ENCODE data around the gene PDGFA. TPM values are rescaled to one million over a fixed set of nuclear protein-coding genes. Genes with fewer than 3 reads are reported as not detected.

The PDGFA gene
- total and polyA plus RNA-seq, 3 donors from 2014 or later = 7.2 to 13.8 (median 13.8) TPM

DNA sequence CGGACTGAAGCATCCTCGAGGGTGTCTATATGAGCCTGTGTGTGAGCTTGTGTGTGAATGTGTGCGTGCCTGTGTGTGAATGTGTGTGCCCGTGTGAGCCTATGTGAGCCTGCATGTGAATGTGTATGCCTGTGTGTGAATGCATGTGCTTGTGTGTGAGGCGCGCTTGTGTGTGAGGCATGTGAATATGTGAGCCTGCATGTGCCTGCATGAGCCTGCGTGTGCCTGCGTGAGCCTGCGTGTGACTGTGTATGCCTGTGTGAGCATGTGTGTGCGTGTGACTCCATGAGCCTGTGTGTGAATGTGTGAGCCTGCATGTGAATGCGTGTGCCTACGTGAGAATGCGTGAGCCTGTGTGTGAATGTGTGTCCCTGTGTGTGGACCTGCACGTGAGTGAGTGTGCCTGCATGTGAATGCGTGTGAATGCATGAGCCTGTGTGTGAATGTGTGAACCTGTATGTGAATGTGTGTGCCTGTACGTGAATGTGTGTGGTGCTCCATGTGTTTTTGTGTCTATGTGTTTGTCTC, 33.4 kb downstream of the PDGFA start:
- DNase-seq = no peak
- Histone ChIP-seq H3K9me3 (no peaks in the 10 kb centered on the region), H3K27me3 (no peaks in the 10 kb centered on the region), H3K4me1 (no peaks in the 10 kb centered on the region), H3K36me3 (ENCODE audit: low read depth, missing control alignments) (no peaks in the 10 kb centered on the region), H3K27ac (no peak overlapping the region), H3K4me3 (no peak overlapping the region)
- intact Hi-C loops (cut with DNase I; ENCODE audit: low total_unique reads) = no loop called here
- no peak for TF ChIP-seq POLR2A (IDR thresholded peaks at IDR 0.05)
- TF ChIP-seq, protein P1, sequence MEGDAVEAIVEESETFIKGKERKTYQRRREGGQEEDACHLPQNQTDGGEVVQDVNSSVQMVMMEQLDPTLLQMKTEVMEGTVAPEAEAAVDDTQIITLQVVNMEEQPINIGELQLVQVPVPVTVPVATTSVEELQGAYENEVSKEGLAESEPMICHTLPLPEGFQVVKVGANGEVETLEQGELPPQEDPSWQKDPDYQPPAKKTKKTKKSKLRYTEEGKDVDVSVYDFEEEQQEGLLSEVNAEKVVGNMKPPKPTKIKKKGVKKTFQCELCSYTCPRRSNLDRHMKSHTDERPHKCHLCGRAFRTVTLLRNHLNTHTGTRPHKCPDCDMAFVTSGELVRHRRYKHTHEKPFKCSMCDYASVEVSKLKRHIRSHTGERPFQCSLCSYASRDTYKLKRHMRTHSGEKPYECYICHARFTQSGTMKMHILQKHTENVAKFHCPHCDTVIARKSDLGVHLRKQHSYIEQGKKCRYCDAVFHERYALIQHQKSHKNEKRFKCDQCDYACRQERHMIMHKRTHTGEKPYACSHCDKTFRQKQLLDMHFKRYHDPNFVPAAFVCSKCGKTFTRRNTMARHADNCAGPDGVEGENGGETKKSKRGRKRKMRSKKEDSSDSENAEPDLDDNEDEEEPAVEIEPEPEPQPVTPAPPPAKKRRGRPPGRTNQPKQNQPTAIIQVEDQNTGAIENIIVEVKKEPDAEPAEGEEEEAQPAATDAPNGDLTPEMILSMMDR (IDR thresholded peaks at IDR 0.05) = no peak
- 86 to 95% methylated on average over 11 to 16 of the region's 16 CpGs for WGBS, 2 donors

DNA sequence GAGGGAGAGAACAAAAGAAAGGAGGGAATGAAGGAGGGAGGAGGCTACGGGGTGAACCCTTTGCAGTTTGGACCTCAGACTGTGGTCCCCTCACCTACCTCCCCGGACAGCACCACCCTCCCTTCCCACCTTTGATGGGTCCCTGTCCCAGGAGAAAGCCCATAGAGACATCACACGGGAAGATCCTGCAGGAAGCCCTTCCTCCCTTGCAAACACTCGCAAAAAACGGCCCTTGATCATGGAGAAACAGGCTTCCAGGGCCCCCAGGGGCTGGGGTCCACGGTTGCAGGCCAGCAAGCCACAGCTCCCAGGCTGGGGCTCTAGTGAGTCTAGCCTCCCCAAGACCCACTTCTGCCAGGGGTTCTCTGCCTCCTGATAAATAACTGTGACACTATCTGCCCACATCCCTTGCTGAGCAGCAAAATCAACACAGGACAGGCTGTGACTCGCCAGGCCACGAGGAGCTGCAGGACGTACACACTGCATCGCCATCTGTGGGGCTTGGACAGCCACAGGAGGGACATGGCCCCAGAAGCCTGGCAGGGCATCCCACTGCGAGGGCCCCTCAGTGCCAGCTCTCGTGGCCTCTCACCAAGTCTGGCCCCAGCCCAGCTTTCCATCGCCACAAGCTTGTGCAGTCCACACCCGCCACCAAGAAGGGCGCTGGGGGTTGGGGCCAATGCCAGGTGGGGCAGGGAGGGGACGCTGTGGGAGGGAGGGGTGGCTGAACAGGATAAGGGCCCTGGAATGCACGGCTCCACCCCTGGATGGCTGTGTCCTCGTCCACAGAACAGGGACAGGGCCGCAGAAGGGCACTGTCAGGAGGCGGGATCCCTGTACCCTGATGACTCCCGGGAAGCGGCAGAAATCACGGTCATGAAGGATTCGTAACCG, 34.2 kb downstream of the PDGFA start:
- TF ChIP-seq, protein P1 (IDR thresholded peaks at IDR 0.05) = no peak
- no peak for TF ChIP-seq POLR2A (IDR thresholded peaks at IDR 0.05)
- Histone ChIP-seq H3K27ac (no peak overlapping the region), H3K27me3 (no peaks in the 10 kb centered on the region), H3K36me3 (ENCODE audit: low read depth, missing control alignments) (no peaks in the 10 kb centered on the region), H3K4me1 (no peaks in the 10 kb centered on the region), H3K9me3 (no peaks in the 10 kb centered on the region), H3K4me3 (no peak overlapping the region)
- intact Hi-C loops (cut with DNase I; ENCODE audit: low total_unique reads) = no loop called here
- no peak for DNase-seq
- WGBS, 2 donors = 80 to 82% methylated on average over 13 to 25 of the region's 25 CpGs

DNA sequence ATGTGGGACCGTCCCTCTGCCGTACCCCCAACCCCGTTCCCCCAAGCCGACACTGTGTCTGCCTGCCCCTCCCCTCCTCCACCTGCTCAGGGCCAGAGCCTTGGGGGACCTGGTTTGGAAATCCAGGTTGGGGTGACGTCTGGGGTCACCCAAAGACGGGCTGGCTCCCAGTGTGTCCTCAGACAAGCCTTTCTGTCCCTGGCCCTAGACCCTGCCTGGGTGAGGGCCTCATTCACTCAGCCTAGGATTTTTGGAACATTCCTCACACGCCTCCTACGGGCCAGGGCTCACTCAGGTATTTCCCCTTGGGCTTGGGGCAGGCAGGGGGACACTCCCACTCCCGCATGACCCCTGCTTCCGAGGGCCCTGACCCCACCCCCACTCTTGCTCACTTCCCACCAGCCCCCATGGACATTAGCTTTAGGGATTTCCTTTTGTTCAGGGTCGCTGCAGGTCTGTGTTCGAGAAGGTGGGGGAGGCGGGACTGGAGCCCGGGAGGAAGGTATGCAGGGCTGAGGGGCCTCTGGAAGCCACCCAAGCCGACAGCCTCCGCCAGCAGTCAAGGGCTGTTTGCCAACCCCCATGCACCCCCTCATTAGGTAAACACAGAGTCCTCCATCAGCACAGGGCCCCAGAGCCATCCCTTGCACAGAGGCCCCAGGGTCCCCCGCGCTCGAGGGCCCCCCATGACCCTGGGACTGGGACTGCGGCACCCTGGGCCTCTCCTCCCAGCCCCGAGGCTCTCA, 35.1 kb downstream of the PDGFA start:
- no peak overlapping the region for H3K27ac ChIP-seq
- no peak for TF ChIP-seq POLR2A (IDR thresholded peaks at IDR 0.05)
- TF ChIP-seq, protein P1 (IDR thresholded peaks at IDR 0.05) = no peak
- DNase-seq = no peak
- no peaks in the 10 kb centered on the region for H3K4me1 ChIP-seq
- H3K36me3 ChIP-seq (ENCODE audit: low read depth, missing control alignments) = no peaks in the 10 kb centered on the region
- H3K4me3 ChIP-seq = no peak overlapping the region
- no peaks in the 10 kb centered on the region for H3K9me3 ChIP-seq
- intact Hi-C loops (cut with DNase I; ENCODE audit: low total_unique reads) = no loop called here
- 55 to 66% methylated on average over 16 to 21 of the region's 21 CpGs for WGBS, 2 donors
- H3K27me3 ChIP-seq = no peaks in the 10 kb centered on the region

DNA sequence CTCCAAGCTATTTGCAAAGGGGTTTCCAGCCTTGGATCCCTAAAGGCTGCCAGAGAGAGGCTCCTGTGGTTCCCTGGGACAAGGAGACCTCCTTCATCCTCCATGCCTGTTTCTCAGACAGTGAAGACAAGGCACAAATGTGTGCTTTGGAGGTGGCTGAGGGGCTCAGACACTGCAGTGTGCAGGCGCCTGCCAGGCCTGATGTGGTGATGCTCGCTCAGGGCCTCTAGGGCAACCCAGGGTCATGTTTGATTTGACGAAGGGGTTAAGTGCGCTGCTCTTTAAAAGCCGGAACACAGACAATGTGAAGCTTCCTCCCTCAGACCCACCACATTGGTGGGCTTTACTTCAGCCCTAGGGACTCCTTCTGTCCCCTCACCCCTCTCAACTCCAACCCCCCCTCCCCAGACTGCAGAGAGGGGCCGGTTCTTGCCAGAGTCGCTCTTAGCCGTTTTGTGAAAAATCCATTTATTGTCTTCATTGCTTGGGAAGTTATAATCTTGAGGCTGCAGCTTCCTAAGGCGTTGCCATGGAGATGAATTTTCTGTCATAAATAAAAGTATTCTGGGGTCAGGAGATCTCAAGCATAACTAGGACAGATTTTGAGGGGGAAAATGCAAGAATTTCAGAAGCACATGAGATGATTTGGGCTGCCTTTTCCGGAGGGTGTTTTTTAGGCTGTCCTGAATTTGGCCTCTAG, 35.8 kb downstream of the PDGFA start:
- no peak for DNase-seq
- TF ChIP-seq POLR2A (IDR thresholded peaks at IDR 0.05) = no peak
- TF ChIP-seq, protein P1 (IDR thresholded peaks at IDR 0.05) = no peak
- no peak overlapping the region for H3K27ac ChIP-seq
- no peak overlapping the region for H3K4me3 ChIP-seq
- WGBS, 2 donors = 82 to 83% methylated on average over 9 to 10 of the region's 10 CpGs
- no peaks in the 10 kb centered on the region for H3K9me3 ChIP-seq
- H3K4me1 ChIP-seq = no peaks in the 10 kb centered on the region
- H3K27me3 ChIP-seq = no peaks in the 10 kb centered on the region
- no peaks in the 10 kb centered on the region for H3K36me3 ChIP-seq (ENCODE audit: low read depth, missing control alignments)
- intact Hi-C loops (cut with DNase I; ENCODE audit: low total_unique reads) = no loop called here
